Stimulated activated CD8-positive, alpha-beta memory T cell treated with anti-CD3 and anti-CD28 coated beads, Interleukin-12 subunit alpha, Interleukin-12 subunit beta, amount 100 ng/mL, for 24 hours (primary cell): ENCODE results near the gene HS3ST3A1.

ENCODE experiments used
- DNase-seq: peaks from one replicate; pipeline ENCODE4 v3.0.0-alpha.2; 2020; ENCODE audit errors: extremely low read depth

The HS3ST3A1 gene

DNA sequence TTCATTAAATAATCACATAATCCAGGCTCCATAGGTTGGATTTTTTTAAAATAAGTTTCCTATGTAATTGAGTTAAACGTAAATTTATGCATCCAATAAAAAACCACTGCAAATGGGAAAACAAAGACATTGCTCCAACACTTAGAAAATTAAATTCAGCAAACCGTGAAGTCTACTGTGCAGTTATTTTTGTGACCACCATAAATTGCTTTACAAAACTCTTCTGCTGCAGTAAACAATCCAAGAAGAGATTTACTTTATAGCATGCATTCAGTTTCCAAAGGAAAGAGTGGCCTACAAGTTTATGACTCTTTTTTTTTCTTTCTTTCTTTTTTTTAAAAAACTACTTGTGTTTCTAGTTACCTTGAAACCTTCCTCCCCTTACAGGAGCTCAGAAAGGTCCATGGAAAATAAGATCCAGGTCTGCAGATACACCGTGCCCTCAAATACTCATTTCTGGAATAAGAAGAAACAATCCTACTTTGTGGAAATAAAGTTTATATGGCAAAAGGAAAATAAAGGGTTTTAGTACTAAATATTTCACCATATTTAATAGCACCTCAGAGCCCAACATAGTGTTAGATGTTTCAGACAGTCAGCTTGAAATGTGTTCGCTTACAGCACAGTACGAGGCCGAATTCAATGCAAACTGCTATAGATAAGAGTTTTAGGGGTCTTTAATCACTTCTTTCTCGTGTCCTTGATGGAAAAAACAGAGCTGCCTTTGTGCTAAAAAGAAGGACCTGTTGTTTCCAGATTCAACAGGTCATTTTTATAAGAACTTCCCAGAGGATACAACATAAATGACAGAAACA lies 3.2 kb downstream of the HS3ST3A1 start:
- DNase-seq: no peak

DNA sequence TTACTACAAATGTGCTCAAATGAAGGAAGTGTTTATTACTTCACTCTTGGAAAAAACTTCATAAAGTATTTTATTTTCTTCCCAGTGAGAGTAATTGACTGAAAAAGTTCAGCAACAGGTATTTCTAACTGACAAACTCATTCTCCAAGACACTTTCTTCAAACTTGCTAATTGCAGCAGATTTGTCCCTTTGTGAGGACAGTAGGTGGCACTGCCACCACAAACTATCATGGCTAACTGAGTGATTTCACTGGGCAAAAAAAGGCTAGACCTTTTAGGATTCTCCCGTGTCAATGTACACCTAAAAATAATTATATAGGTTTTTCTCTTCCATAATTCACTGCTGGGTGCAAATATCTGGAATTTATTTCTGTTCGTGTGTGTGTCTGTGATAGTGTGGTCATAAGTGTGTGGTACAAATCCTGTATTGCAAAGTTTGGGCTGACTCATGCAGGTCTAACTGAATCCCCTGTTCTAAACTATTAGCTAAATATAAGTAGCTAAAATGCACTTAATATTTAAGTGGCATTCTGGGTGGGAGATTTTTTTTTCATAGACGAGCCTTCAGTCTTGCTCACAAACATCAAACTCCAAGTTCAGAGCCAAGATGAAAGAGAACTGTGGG lies 3.9 kb downstream of the HS3ST3A1 start:
- no peak for DNase-seq

DNA sequence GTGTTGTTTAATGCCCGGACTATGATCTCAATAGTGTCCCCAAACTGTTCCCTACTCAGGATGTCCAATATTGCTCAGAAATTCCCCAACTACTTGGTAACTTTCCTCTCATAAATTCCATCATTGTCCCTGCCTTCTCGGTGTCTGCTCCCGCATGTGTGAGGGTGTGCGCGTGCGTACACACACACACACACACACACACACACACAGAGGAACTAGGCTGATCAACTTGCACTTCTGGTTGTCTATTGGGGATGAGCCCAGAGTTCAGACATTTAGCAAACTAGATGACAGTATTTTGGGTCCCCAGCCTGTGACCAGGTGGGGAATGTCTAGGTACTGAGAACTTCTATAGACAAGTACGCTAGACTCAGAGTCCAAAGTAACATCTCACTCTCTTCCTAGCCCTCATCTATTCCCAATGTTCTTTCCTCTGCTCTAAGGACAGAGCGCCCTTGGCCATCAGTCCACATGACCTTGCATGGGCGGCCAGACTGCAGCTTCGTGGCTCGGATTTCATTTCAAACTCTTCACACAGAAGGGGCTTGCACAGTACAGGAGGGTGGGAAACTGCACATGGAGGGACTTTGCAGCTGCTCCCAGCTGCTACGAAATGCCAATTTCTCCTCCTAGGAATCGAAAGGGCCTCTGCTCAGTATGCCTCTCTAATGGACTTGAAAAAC lies 5.3 kb downstream of the HS3ST3A1 start:
- DNase-seq: no peak

GRCh38 chr17:13595599-13595899 lies 6.2 kb downstream of the HS3ST3A1 start:
- no peak for DNase-seq

DNA sequence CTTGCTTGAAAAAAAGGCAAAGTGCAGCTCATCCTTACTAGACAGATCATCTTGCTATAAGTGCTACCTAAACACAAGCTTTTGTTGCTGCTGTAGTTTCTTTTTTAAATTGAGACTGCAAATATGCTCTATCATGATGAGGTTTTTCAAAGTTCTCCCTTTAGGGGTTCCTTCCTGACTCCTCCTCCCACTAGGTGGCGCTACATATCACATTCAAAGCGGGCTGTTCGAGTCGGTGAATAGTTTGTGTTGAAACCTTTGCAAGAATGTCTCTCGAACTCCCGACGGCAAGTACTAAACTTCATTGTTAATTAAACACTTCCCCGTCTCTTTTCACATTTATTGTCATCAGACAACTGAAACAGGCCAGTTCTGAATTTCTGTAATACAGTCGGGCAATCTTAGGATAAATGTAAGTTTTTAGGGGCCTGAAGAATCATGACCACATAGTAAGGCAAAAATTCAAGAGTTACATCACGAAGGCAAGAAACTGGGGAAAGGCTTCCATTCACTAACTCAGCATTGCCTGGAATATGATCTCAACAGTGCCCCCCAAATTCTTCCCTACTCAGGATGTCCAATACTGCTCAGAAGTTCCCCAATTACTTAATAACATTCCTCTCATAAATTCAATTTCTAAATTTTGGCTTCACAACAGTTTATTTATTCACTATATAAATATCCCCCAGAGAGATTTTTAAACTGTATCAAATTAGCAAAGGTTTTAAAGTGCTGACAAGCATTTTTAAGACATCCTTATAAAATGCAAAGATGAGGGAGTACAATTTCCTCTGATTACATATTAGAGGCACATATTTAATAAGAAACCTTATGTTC lies 6.7 kb downstream of the HS3ST3A1 start:
- peak; percentile 51 for DNase-seq

GRCh38 chr17:13594310-13594709 lies 7.4 kb downstream of the HS3ST3A1 start:
- DNase-seq: no peak

DNA sequence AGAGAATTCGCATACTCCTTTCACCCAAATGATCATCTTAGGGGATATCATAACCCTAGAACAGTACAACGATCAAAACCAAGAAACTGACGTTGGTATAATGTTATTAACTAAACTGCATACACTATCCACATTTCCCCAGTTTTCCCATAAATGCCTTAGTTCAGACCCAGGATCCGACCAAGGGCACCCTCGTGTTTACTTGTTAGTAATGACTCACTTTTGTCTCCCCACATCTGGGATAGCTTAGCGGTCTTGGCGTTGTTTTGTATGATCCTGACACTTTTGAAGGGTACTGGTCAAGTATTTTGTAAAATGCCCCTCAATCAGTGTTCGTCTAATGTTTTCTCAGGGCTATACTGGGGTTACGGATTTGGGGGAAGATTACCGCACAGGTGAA lies 8.0 kb downstream of the HS3ST3A1 start:
- no peak for DNase-seq

DNA sequence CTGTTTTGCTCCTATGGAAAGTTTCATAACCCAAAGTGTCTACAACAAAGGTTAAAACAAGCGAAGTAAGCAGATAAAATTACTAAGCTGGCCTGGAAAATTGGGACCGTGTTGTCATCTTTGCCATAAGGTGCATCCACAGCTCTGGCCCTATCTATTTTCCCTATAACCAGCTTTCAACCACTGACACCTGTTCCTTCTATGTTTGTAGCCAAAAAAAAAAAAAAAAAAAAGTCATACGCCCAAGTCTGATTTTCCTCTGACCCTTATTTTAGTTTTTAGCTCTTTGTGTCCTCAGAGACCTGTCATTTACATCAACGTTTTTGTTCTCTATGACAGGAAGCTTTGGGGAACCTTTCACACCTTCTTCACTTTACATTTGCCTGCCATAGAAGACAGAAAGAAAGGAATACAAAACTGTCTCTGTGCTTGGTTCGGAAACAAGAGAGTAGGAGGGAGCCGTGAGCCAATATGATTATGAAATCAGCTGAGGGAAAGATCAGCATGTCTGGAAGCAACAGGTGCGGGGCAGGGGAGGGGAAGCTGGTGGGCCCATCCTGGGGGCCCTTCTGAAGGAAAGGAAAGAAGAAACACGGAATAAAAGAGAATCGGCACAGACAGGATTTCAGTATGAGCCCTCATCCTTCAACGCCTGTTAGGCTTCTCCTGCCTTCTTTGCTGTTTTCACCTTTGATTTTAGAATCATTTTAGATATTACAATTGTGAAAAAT lies 8.5 kb downstream of the HS3ST3A1 start:
- DNase-seq: no peak

- no peak for DNase-seq
Measured at GRCh38 chr17:13592427-13592826, 9.3 kb downstream of the HS3ST3A1 start.

- DNase-seq: no peak
Measured at GRCh38 chr17:13590441-13590840, 11.3 kb downstream of the HS3ST3A1 start.

GRCh38 chr17:13589658-13590057 lies 12.1 kb downstream of the HS3ST3A1 start:
- DNase-seq: no peak

GRCh38 chr17:13587487-13588338 lies 14.0 kb downstream of the HS3ST3A1 start:
- no peak for DNase-seq

- DNase-seq: no peak
Measured at GRCh38 chr17:13584701-13585080, 17.0 kb downstream of the HS3ST3A1 start.

DNA sequence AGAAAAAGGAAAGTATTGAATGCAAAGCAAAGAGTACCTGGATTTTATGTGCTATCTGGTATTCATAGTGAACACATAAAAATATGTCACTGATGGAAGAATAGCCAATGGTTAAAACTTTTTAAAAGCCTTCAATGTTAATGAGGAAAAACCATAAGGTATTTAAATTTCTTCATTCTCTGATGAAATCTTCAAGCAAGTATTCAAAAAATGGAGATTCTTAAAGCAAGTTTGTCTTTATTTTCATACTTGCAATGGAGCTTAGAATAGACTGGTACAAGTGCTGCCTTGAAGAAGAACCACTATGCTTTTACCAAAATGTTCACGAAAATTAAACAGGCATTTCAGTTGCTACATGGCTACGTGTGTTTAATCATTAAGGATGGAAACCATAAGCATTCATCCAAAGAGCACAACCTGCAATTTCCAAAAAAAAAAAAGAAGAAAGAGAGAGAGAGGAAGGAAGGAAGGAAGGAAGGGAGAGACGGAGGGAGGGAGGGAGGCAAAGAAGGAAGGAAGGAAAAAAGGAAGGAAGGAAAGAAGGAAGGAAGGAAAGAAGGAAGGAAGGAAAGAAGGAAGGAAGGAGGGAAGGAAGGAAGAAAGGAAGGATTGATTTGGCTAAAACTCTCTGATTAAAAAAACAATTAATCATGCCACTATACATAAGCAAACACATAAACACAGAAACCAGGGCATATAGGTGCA lies 17.6 kb downstream of the HS3ST3A1 start:
- no peak for DNase-seq

GRCh38 chr17:13582776-13583547 lies 18.8 kb downstream of the HS3ST3A1 start:
- no peak for DNase-seq

DNA sequence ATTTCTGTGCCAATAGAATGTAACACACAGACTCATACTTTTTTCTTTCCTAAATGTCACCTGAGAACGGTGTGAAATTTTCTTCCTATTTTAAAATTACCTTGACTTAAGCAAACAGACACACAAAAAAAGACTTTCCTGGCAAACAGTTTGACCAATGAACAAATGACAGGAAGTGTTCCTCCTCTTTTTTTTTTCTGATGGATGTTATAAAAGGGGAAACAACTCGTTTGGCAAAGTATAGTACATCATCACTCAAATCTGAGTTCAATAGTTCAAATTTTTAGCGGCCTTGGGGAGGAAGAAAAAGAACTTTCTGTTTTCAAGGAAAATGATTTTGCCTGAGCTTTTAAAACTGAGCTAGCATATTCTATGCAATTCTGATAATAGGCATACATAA lies 19.8 kb downstream of the HS3ST3A1 start:
- DNase-seq: no peak

GRCh38 chr17:13580790-13581189 lies 20.9 kb downstream of the HS3ST3A1 start:
- no peak for DNase-seq

DNA sequence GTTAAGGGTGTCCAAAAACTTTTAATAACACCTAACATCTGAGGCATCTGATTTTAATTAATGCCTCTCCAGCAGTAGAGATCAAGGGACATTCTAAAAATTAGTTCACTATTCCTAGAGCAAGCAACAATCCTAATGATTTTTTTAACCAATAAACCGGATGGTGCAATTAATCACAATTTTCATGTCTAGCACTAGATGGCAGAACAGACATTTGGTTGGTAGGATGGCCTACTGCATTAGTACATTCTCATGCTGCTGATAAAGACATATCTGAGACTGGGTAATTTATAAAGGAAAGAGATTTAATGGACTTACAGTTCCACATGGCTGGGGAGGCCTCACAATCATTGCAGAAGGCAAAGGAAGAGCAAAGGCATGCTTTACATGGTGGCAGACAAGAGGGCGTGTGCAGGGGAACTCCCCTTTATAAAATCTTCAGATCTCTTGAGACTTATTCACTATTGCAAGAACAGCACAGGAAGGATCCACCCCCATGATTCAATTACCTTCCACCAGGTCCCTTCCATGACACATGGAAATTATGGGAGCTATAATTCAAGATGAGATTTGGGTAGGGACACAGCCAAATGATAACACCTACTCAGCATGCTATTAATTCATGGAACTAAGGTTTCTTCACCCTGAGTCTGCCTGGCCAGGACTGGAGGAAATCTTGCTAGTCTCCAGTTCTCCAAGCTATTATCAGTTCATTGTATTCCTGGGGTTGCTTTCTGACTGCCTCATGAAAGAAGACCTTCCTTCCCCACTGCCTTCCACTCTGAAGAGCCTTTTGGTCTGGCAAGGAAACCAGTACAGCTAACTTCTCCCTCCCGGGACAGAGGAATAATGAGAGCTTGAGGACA lies 24.8 kb downstream of the HS3ST3A1 start:
- DNase-seq: no peak
